Neural progenitor cell (in vitro differentiated cells): ENCODE data around the gene BCL2L13. TPM values are rescaled to one million over a fixed set of nuclear protein-coding genes. Genes with fewer than 3 reads are reported as not detected.

Source experiments
- DNase-seq: peaks from one replicate; pipeline ENCODE4 v3.0.0-alpha.2; 2016; ENCODE audit warnings: low spot score
- H2AFZ ChIP-seq: fragments of 200-600 bp; sonication (generic); replicated peaks from 2 replicates; pipeline ENCODE4 v1.6.1; 2016; ENCODE audit warnings: antibody characterized with exemption
- H3F3A ChIP-seq: fragments of 200-600 bp; sonication (generic); 2 replicates; pipeline ENCODE4 v1.6.1; 2016; ENCODE audit warnings: antibody characterized with exemption, low read depth
- H3K27ac ChIP-seq: fragments of 200-600 bp; sonication (generic); 2 replicates; pipeline ENCODE4 v1.5.1; 2016; ENCODE audit warnings: mild to moderate bottlenecking
- H3K27me3 ChIP-seq: fragments of 200-600 bp; sonication (generic); 2 replicates; pipeline ENCODE4 v1.6.1; 2016; ENCODE audit warnings: mild to moderate bottlenecking, moderate library complexity
- H3K36me3 ChIP-seq: fragments of 200-600 bp; sonication (generic); 2 replicates; pipeline ENCODE4 v1.5.1; 2016
- H3K4me1 ChIP-seq: fragments of 200-600 bp; sonication (generic); 2 replicates; pipeline ENCODE4 v1.6.1; 2016; ENCODE audit warnings: mixed run types
- H3K4me2 ChIP-seq: fragments of 200-600 bp; sonication (generic); 2 replicates; pipeline ENCODE4 v1.6.1; 2016
- H3K4me3 ChIP-seq: fragments of 200-600 bp; sonication (generic); 2 replicates; pipeline ENCODE4 v1.5.1; 2016
- H3K79me2 ChIP-seq: fragments of 200-600 bp; sonication (generic); 2 replicates; pipeline ENCODE4 v1.6.1; 2016; ENCODE audit warnings: low read depth
- H3K9ac ChIP-seq: fragments of 200-600 bp; sonication (generic); 2 replicates; pipeline ENCODE4 v1.6.1; 2016
- H3K9me3 ChIP-seq: fragments of 200-600 bp; sonication (generic); 2 replicates; pipeline ENCODE4 v1.5.1; 2016; ENCODE audit warnings: low read depth
- H4K20me1 ChIP-seq: fragments of 200-600 bp; sonication (generic); 2 replicates; pipeline ENCODE4 v1.6.1; 2016; ENCODE audit warnings: low read depth
- H3K27ac Mint-ChIP-seq: 3 replicates; pipeline ENCODE4 v1.8.0; 2021; ENCODE audit warnings: mixed read lengths
- H3K27me3 Mint-ChIP-seq: 2 replicates; pipeline ENCODE4 v1.8.0; 2022; ENCODE audit warnings: low read depth, mild to moderate bottlenecking, inconsistent platforms, moderate library complexity, mixed read lengths; ENCODE audit not compliant: insufficient read depth
- H3K36me3 Mint-ChIP-seq: 3 replicates; pipeline ENCODE4 v1.8.0; 2021; ENCODE audit warnings: mixed read lengths
- H3K4me1 Mint-ChIP-seq: 3 replicates; pipeline ENCODE4 v1.8.0; 2021; ENCODE audit warnings: mixed read lengths
- H3K4me3 Mint-ChIP-seq: 3 replicates; pipeline ENCODE4 v1.8.0; 2021; ENCODE audit warnings: mild to moderate bottlenecking, moderate library complexity, mixed read lengths
- H3K9me3 Mint-ChIP-seq: 3 replicates; pipeline ENCODE4 v1.8.0; 2020; ENCODE audit warnings: mixed read lengths
- EZH2 ChIP-seq: fragments of 200-600 bp; sonication (generic); IDR thresholded peaks from 2 replicates; pipeline ENCODE4 v1.6.1; 2017; ENCODE audit warnings: antibody characterized with exemption, mild to moderate bottlenecking, moderate library complexity
- EZH2phosphoT487 ChIP-seq: fragments of 200-600 bp; sonication (generic); IDR thresholded peaks from 2 replicates; pipeline ENCODE4 v1.6.1; 2017; ENCODE audit warnings: antibody characterized with exemption
- total RNA-seq: library from RNA; depleted of rRNA; stranded (reverse); fragments of >200 nt; gene quantifications from 2 replicates; pipeline ENCODE4 v1.2.3, GENCODE V29; 2015; ENCODE audit warnings: low replicate concordance
- TF ChIP-seq, protein P1 (sequence below): fragments of 200-600 bp; sonication (generic); IDR thresholded peaks from 2 replicates; pipeline ENCODE4 v1.5.1; 2017; ENCODE audit warnings: antibody characterized with exemption, mild to moderate bottlenecking

BCL2L13 gene
- total RNA-seq, 1 donor from 2014 or later = 47.7 TPM

DNA sequence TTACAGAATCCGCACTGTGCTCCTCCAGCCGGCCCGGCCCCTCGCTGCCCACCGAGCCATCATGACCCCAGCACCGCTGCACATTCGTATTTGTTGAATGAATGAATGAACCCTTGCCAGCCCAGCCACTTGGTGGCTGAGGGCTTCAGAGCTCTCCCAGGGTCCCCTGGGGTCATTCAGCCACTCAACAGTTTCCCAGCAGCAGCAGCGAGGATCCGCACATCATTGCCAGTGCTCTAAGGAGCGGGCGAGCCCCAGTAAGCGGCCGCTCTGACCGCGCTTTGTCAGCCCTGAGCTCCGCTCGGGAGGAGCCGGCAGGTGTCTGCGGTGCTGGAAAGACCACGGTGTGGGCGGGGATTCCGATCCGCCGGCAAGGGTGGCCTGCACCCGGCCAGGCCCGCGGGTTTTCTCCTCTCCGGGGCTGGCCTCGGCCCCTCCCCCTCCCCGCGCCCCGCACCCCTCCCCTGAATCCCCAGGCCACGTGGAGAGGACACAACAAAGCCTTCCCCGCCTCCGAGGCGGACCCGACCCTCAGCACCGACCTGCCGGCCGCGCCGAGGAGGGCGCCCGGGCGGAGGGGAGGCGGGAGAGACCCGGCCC is 135.1 kb downstream of the BCL2L13 start:
- Histone ChIP-seq H3K4me3 (peak overlapping the region; percentile 76), H3K79me2 (peaks cover 8% of the 10 kb centered on the region), H3K36me3 (no peaks in the 10 kb centered on the region), H2AFZ (peak overlapping the region; percentile 86), H3F3A (peaks cover 14% of the 10 kb centered on the region), H3K27me3 (no peaks in the 10 kb centered on the region), H3K4me2 (peak overlapping the region; percentile 89), H3K4me1 (peaks cover 19% of the 10 kb centered on the region), H3K9me3 (no peaks in the 10 kb centered on the region), H4K20me1 (no peaks in the 10 kb centered on the region), H3K9ac (peak overlapping the region; percentile 58), H3K27ac (peak overlapping the region; percentile 58)
- TF ChIP-seq, protein P1, sequence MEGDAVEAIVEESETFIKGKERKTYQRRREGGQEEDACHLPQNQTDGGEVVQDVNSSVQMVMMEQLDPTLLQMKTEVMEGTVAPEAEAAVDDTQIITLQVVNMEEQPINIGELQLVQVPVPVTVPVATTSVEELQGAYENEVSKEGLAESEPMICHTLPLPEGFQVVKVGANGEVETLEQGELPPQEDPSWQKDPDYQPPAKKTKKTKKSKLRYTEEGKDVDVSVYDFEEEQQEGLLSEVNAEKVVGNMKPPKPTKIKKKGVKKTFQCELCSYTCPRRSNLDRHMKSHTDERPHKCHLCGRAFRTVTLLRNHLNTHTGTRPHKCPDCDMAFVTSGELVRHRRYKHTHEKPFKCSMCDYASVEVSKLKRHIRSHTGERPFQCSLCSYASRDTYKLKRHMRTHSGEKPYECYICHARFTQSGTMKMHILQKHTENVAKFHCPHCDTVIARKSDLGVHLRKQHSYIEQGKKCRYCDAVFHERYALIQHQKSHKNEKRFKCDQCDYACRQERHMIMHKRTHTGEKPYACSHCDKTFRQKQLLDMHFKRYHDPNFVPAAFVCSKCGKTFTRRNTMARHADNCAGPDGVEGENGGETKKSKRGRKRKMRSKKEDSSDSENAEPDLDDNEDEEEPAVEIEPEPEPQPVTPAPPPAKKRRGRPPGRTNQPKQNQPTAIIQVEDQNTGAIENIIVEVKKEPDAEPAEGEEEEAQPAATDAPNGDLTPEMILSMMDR = no peak
- TF ChIP-seq EZH2 (no peak), EZH2phosphoT487 (no peak)
- Mint-ChIP-seq H3K36me3 (no peaks in the 10 kb centered on the region), H3K27me3 (peaks cover 12% of the 10 kb centered on the region), H3K4me1 (peaks cover 37% of the 10 kb centered on the region), H3K9me3 (no peaks in the 10 kb centered on the region), H3K4me3 (peak overlapping the region; percentile 87), H3K27ac (peak overlapping the region; percentile 72)
- peak; percentile 89 for DNase-seq

- DNase-seq = peak; percentile 66
These were observed 135.8 kb downstream of the BCL2L13 start, which contains the start of gene BID for GRCh38 chr22:17774206-17774925. Gene BID (minus strand): TSS chr22:17774469. CDS start chr22:17750116, 24,353 bp downstream.

GRCh38 chr22:17774926-17775685 is 136.5 kb downstream of the BCL2L13 start:
- Mint-ChIP-seq H3K36me3 (no peaks in the 10 kb centered on the region), H3K27me3 (peaks cover 12% of the 10 kb centered on the region), H3K9me3 (no peaks in the 10 kb centered on the region), H3K4me3 (peak overlapping the region; percentile 84), H3K27ac (peak overlapping the region; percentile 94), H3K4me1 (peaks cover 49% of the 10 kb centered on the region)
- Histone ChIP-seq H3K27me3 (no peaks in the 10 kb centered on the region), H3K4me2 (peak overlapping the region; percentile 89), H2AFZ (peak overlapping the region; percentile 93), H3K79me2 (peaks cover 8% of the 10 kb centered on the region), H3K9ac (no peak overlapping the region), H3K4me3 (peak overlapping the region; percentile 76), H3K4me1 (peaks cover 19% of the 10 kb centered on the region), H3K9me3 (no peaks in the 10 kb centered on the region), H3K36me3 (no peaks in the 10 kb centered on the region), H3K27ac (no peak overlapping the region), H3F3A (peaks cover 14% of the 10 kb centered on the region), H4K20me1 (no peaks in the 10 kb centered on the region)
- peak; percentile 30 for DNase-seq
- no peak for TF ChIP-seq EZH2phosphoT487
- TF ChIP-seq, protein P1 = no peak
- TF ChIP-seq EZH2 = no peak

More at GRCh38 chr22:17774206-17774925, 135.8 kb downstream of the BCL2L13 start, which contains the start of gene BID:
- H3K36me3 Mint-ChIP-seq = no peaks in the 10 kb centered on the region
- H2AFZ ChIP-seq = peak within 1 kb of the TSS; percentile 93
- peak within 1 kb of the TSS; percentile 94 for H3K27ac Mint-ChIP-seq
- peak within 1 kb of the TSS; percentile 87 for H3K4me3 Mint-ChIP-seq
- peaks cover 19% of the 10 kb centered on the region for H3K4me1 ChIP-seq
- H3K9ac ChIP-seq = peak within 1 kb of the TSS; percentile 58
- H3K4me3 ChIP-seq = peak within 1 kb of the TSS; percentile 76
- H3K4me2 ChIP-seq = peak within 1 kb of the TSS; percentile 89
- no peaks in the 10 kb centered on the region for H4K20me1 ChIP-seq
- H3K27me3 ChIP-seq = no peaks in the 10 kb centered on the region
- H3K27ac ChIP-seq = peak within 1 kb of the TSS; percentile 58
- no peaks in the 10 kb centered on the region for H3K9me3 ChIP-seq
- no peaks in the 10 kb centered on the region for H3K36me3 ChIP-seq
- TF ChIP-seq, protein P1 = no peak
- TF ChIP-seq EZH2phosphoT487 (no peak), EZH2 (no peak)
- peaks cover 43% of the 10 kb centered on the region for H3K4me1 Mint-ChIP-seq
- H3F3A ChIP-seq = peaks cover 14% of the 10 kb centered on the region
- peaks cover 12% of the 10 kb centered on the region for H3K27me3 Mint-ChIP-seq
- no peaks in the 10 kb centered on the region for H3K9me3 Mint-ChIP-seq
- H3K79me2 ChIP-seq = peaks cover 8% of the 10 kb centered on the region
